Measurements from ENCODE around the gene AP1G2.

GRCh38 chr14:23582906-23583760 is 15.5 kb upstream of the AP1G2 start:
- no peak for TF ChIP-seq FOS (IDR thresholded peaks at IDR 0.05; ENCODE audit: low read depth, low read length)
- no peak for TF ChIP-seq CTCF (conservative IDR thresholded peaks at IDR 0.05; ENCODE audit: low read depth, low read length)
- no peak for TF ChIP-seq MAFK (IDR thresholded peaks at IDR 0.05; ENCODE audit: low read depth, low read length)
- TF ChIP-seq POLR2A (IDR thresholded peaks at IDR 0.05; ENCODE audit: low read depth, low read length): no peak

All from IMR-90 (cell line).